Common myeloid progenitor, CD34-positive (primary cell): ENCODE results near the gene BSX.

ENCODE experiments used
- CTCF ChIA-PET: fragments of 350-600 bp; sonication (Branson Sonifier 250); formaldehyde crosslinking; loops from one replicate; lab custom pipeline; 2021; ENCODE audit warnings: antibody characterized with exemption; lab: Charles Lee
- POLR2A ChIA-PET: fragments of 350-600 bp; sonication (Branson Sonifier 250); formaldehyde crosslinking; loops from one replicate; lab custom pipeline; 2021; ENCODE audit warnings: antibody characterized with exemption; lab: Charles Lee
- DNase-seq, 3 donors: peaks; one replicate each; pipeline versions ENCODE4 v3.0.0 to v3.0.0-alpha.2; 2013
- H3K27ac ChIP-seq, 2 experiments: 1 replicate in 1 of 2; 2 replicates in 1 of 2; pipeline ENCODE4 v1.7.0; 2013; ENCODE audit warnings: inconsistent platforms in 2 of 2, low read length in 2 of 2, mild to moderate bottlenecking in 2 of 2, low read depth in 1 of 2, moderate library complexity in 1 of 2; ENCODE audit not compliant: severe bottlenecking in 2 of 2, insufficient read depth in 1 of 2, poor library complexity in 1 of 2
- H3K27me3 ChIP-seq, 5 experiments: replicated peaks in 2 of 5; 1 replicate in 3 of 5; 2 replicates in 2 of 5; pipeline versions ENCODE4 v1.6.1 to v1.7.0; 2013; ENCODE audit warnings: low read length in 4 of 5, mild to moderate bottlenecking in 2 of 5, moderate library complexity in 2 of 5, inconsistent platforms in 1 of 5; ENCODE audit not compliant: insufficient read depth in 5 of 5, control insufficient read depth in 4 of 5
- H3K36me3 ChIP-seq, 4 experiments: 1 replicate in 2 of 4; 2 replicates in 2 of 4; pipeline versions ENCODE4 v1.6.1 to v1.7.0; 2013; ENCODE audit warnings: low read length in 3 of 4, control low read depth in 1 of 4, mild to moderate bottlenecking in 1 of 4; ENCODE audit not compliant: control insufficient read depth in 4 of 4, insufficient read depth in 4 of 4
- H3K4me1 ChIP-seq, 4 experiments: 1 replicate in 3 of 4; 2 replicates in 1 of 4; pipeline versions ENCODE4 v1.6.1 to v1.7.1; 2013; ENCODE audit warnings: low read length in 3 of 4, mild to moderate bottlenecking in 3 of 4, control low read depth in 1 of 4, inconsistent platforms in 1 of 4, moderate library complexity in 1 of 4; ENCODE audit not compliant: control insufficient read depth in 4 of 4, insufficient read depth in 4 of 4; ENCODE audit errors: control extremely low read depth in 1 of 4
- H3K4me3 ChIP-seq, 7 experiments: 1 replicate in 4 of 7; 2 replicates in 3 of 7; pipeline versions ENCODE4 v1.5.1 to v1.7.0; 2013; ENCODE audit warnings: mild to moderate bottlenecking in 7 of 7, low read length in 6 of 7, moderate library complexity in 6 of 7, inconsistent platforms in 2 of 7, low read depth in 2 of 7, control low read depth in 1 of 7; ENCODE audit not compliant: insufficient read depth in 4 of 7, control insufficient read depth in 1 of 7; ENCODE audit errors: extremely low read depth in 1 of 7
- H3K9me3 ChIP-seq, 5 experiments: 1 replicate in 4 of 5; 2 replicates in 1 of 5; pipeline versions ENCODE4 v1.6.1 to v1.7.1; 2013; ENCODE audit warnings: low read length in 4 of 5, mild to moderate bottlenecking in 2 of 5, inconsistent platforms in 1 of 5, low read depth in 1 of 5, moderate library complexity in 1 of 5; ENCODE audit not compliant: control insufficient read depth in 4 of 5, insufficient read depth in 2 of 5; ENCODE audit errors: control extremely low read depth in 1 of 5
- WGBS: methylation state at CpG from one replicate; pipeline ENCODE4 v1.1.5; 2013; ENCODE audit not compliant: insufficient coverage; 5-methylcytosine and 5-hydroxymethylcytosine counted together

Gene BSX

DNA sequence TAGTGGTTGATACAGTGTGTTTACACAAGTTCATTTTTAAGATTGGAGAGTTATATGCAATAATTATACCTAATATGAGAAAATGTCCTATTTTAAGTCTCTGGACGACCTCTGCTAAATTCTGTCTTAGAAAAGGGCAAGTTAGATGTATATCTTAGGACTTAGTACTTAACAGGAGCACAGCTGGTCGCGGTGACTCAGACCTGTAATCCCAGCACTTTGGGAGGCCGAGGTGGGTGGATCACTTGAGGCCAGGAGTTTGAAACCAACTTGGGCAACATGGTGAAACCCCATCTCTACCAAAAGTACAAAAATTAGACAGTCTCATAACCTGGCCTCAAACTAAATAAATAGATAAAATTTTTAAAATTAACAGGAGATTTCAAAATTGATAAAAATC is 27.2 kb downstream of the BSX start:
- DNase-seq, result no peak
- CTCF ChIA-PET, result no interaction called here
- POLR2A ChIA-PET, result no interaction called here
- Histone ChIP-seq H3K4me3 (no peak overlapping the region), H3K27ac (no peak overlapping the region), H3K4me1 (no peaks in the 10 kb centered on the region), H3K27me3 (no peaks in the 10 kb centered on the region), H3K36me3 (peaks cover 0 to 2% (median 0%) of the 10 kb centered on the region in 4 experiments), H3K9me3 (peaks cover 0 to 2% (median 0%) of the 10 kb centered on the region in 5 experiments)
- no CpG with 5 or more reads among the region's 4 CpGs for WGBS

- ChIA-PET POLR2A (no interaction called here), CTCF (interaction anchor here (2.0 kb wide), 1 partner anchor 10 kb away, joined by 5 read pairs; no protein-coding TSS in a partner anchor)
- Histone ChIP-seq H3K27ac (no peak overlapping the region), H3K27me3 (no peaks in the 10 kb centered on the region), H3K9me3 (peaks cover 0 to 2% (median 0%) of the 10 kb centered on the region in 5 experiments), H3K4me1 (no peaks in the 10 kb centered on the region), H3K4me3 (no peak overlapping the region), H3K36me3 (peaks cover 0 to 17% (median 4%) of the 10 kb centered on the region in 4 experiments)
- WGBS, result 90% methylated on average over 2 of the region's 2 CpGs
- DNase-seq, result no peak
Measured at GRCh38 chr11:122951211-122951610, 30.4 kb downstream of the BSX start.

DNA sequence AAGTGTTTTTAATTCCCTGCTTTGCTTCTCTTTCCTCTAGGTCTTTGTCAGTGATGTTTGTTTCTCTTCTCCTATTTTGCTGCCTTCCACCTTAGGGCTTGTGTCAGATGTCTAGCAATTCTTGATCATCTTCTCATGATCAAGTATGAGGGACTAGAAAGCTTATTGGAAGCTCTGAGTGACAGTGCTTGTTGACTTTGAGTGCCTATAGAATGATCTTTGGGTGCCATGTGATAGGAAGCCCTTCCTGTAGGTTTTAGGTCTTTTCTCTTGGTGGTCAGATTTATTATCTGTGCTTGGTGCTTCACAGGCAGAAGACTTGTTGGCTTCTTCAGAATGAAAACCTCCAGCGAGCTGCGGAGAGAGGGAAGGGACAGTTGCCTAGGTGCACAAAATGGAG is 43.1 kb downstream of the BSX start:
- 100% methylated on average over 2 of the region's 2 CpGs for WGBS

GRCh38 chr11:122937983-122938382 is 43.7 kb downstream of the BSX start:
- Histone ChIP-seq H3K9me3 (no peaks in the 10 kb centered on the region), H3K36me3 (peaks cover 0 to 6% (median 0%) of the 10 kb centered on the region in 4 experiments), H3K4me3 (no peak overlapping the region), H3K4me1 (peaks cover 0 to 2% (median 0%) of the 10 kb centered on the region in 4 experiments), H3K27ac (no peak overlapping the region), H3K27me3 (no peaks in the 10 kb centered on the region)
- POLR2A ChIA-PET, result no interaction called here
- WGBS, result no CpG with 5 or more reads among the region's 3 CpGs
- DNase-seq, result no peak
- CTCF ChIA-PET, result no interaction called here

More for the DNA sequence above, 43.1 kb downstream of the BSX start:
- ChIA-PET CTCF (no interaction called here), POLR2A (no interaction called here)
- DNase-seq, result no peak
- H3K27ac ChIP-seq, result no peak overlapping the region
- no peaks in the 10 kb centered on the region for H3K27me3 ChIP-seq
- H3K4me1 ChIP-seq, result no peaks in the 10 kb centered on the region
- peaks cover 0 to 7% (median 0%) of the 10 kb centered on the region in 4 experiments for H3K36me3 ChIP-seq
- peaks cover 0 to 2% (median 0%) of the 10 kb centered on the region in 5 experiments for H3K9me3 ChIP-seq
- H3K4me3 ChIP-seq, result no peak overlapping the region

- WGBS, result no CpG with 5 or more reads among the region's 2 CpGs
- CTCF ChIA-PET, result interaction anchor here (1.0 to 1.6 kb wide), 2 partner anchors 8 to 12 kb away, joined by 4 read pairs; no protein-coding TSS in a partner anchor
- POLR2A ChIA-PET, result no interaction called here
Measured at GRCh38 chr11:122933416-122933815, 48.2 kb downstream of the BSX start.

DNA sequence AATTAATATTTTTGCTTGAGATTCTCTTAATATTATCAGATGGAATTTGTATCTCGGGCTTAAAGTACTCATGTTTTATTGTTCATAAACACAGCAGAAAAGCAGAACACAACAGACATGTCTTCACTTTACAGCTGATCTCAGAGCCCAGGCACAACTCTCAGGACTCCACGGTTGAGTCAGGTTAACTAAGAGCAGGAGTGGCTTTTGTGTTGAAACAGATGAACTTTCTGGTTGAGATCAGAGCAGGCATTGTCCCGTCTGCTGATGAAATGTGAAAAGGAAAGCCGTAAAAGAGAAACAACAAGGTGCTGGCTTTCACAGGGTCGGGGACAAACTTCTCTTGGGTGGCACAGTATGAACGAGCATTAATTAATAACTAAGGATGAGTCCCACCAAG is 50.1 kb downstream of the BSX start:
- Histone ChIP-seq H3K27me3 (no peaks in the 10 kb centered on the region), H3K36me3 (peaks cover 0 to 3% (median 0%) of the 10 kb centered on the region in 4 experiments), H3K4me3 (no peak overlapping the region), H3K27ac (no peak overlapping the region), H3K9me3 (no peaks in the 10 kb centered on the region), H3K4me1 (peaks cover 0 to 2% (median 0%) of the 10 kb centered on the region in 4 experiments)
- ChIA-PET POLR2A (no interaction called here), CTCF (no interaction called here)
- DNase-seq, result no peak
- 91% methylated on average over 5 of the region's 6 CpGs for WGBS

More at GRCh38 chr11:122933416-122933815, 48.2 kb downstream of the BSX start:
- Histone ChIP-seq H3K27ac (no peak overlapping the region), H3K4me1 (peaks cover 0 to 2% (median 0%) of the 10 kb centered on the region in 4 experiments), H3K9me3 (no peaks in the 10 kb centered on the region), H3K4me3 (no peak overlapping the region), H3K36me3 (peaks cover 0 to 3% (median 0%) of the 10 kb centered on the region in 4 experiments), H3K27me3 (no peaks in the 10 kb centered on the region)
- DNase-seq, result no peak
